ENCODE data around the gene CSTF2.

GRCh38 chrX:100864657-100865391, 44.6 kb downstream of the CSTF2 start:
- TF ChIP-seq CTCF (IDR thresholded peaks at IDR 0.05) (no peak), POLR2A (IDR thresholded peaks at IDR 0.05) (no peak), POLR2AphosphoS5 (IDR thresholded peaks at IDR 0.05) (no peak)
